SK-N-SH (cell line): ENCODE results near the gene STAC3. TPM values are rescaled to one million over a fixed set of nuclear protein-coding genes. Genes with fewer than 3 reads are reported as not detected.

Experiments used
- CTCF ChIA-PET: fragments of 300-600, 350-600 bp; formaldehyde crosslinking; extraction: SDS; loops from one replicate; lab custom pipeline; 2021; lab: Yijun Ruan, JAX
- POLR2A ChIA-PET: fragments of 350-600 bp; sonication (Branson Sonifier 250); formaldehyde crosslinking; extraction: SDS; loops from one replicate; lab custom pipeline; 2020; ENCODE audit warnings: antibody characterized with exemption, inconsistent platforms; lab: Yijun Ruan, JAX
- DNase-seq: peaks from one replicate; pipeline ENCODE4 v3.0.0; 2012
- H2AFZ ChIP-seq: fragments of 200-600 bp; sonication (generic); 2 replicates; pipeline ENCODE4 v1.8.1; 2016; ENCODE audit warnings: antibody characterized with exemption, mild to moderate bottlenecking, low read depth
- H3F3A ChIP-seq: fragments of 200-600 bp; sonication (generic); replicated peaks from 2 replicates; pipeline ENCODE3; 2016; ENCODE audit warnings: antibody characterized with exemption, mild to moderate bottlenecking; ENCODE audit not compliant: insufficient read depth
- H3K27ac ChIP-seq, 2 experiments: fragments of 200-500 bp in 1 of 2; fragments of 200-600 bp in 1 of 2; sonication (Bioruptor generic) in 1 of 2; sonication (generic), shearing (Covaris generic) in 1 of 2; 2 replicates each; pipeline versions ENCODE4 v1.5.1 to v1.6.1; 2014 to 2016; ENCODE audit warnings: low read depth in 2 of 2, inconsistent platforms in 1 of 2, low read length in 1 of 2, mild to moderate bottlenecking in 1 of 2, mixed read lengths in 1 of 2
- H3K27me3 ChIP-seq: fragments of 200-600 bp; sonication (generic), shearing (Covaris generic); 2 replicates; pipeline ENCODE4 v1.6.1; 2016; ENCODE audit warnings: mixed run types; ENCODE audit not compliant: insufficient read depth
- H3K36me3 ChIP-seq, 2 experiments: fragments of 200-500 bp in 1 of 2; fragments of 200-600 bp in 1 of 2; sonication (Bioruptor generic) in 1 of 2; sonication (generic) in 1 of 2; replicated peaks in 1 of 2; 2 replicates each; pipeline versions ENCODE3 to v1.5.1; 2014 to 2016; ENCODE audit warnings: low read length in 1 of 2, mild to moderate bottlenecking in 1 of 2; ENCODE audit not compliant: insufficient read depth in 2 of 2, control insufficient read depth in 1 of 2
- H3K4me1 ChIP-seq, 2 experiments: fragments of 200-500 bp in 1 of 2; fragments of 200-600 bp in 1 of 2; sonication (Bioruptor generic) in 1 of 2; sonication (generic), shearing (Covaris generic) in 1 of 2; 2 replicates each; pipeline versions ENCODE4 v1.5.1 to v1.6.1; 2014 to 2016; ENCODE audit warnings: low read depth in 1 of 2, low read length in 1 of 2, mixed run types in 1 of 2; ENCODE audit not compliant: insufficient read depth in 2 of 2, control insufficient read depth in 1 of 2
- H3K4me2 ChIP-seq: fragments of 200-600 bp; sonication (generic), shearing (Covaris generic); 2 replicates; pipeline ENCODE4 v1.6.1; 2017; ENCODE audit warnings: mixed run types
- H3K4me3 ChIP-seq, 2 experiments: fragments of 200-500 bp in 1 of 2; fragments of 200-600 bp in 1 of 2; sonication (Bioruptor generic) in 1 of 2; sonication (generic), shearing (Covaris generic) in 1 of 2; 2 replicates each; pipeline versions ENCODE4 v1.5.1 to v1.8.1; 2014 to 2016; ENCODE audit warnings: low read depth in 2 of 2, inconsistent platforms in 1 of 2, low read length in 1 of 2, mild to moderate bottlenecking in 1 of 2, mixed read lengths in 1 of 2, moderate library complexity in 1 of 2
- H3K79me2 ChIP-seq: fragments of 200-600 bp; sonication (generic); 2 replicates; pipeline ENCODE4 v1.8.1; 2017; ENCODE audit warnings: mild to moderate bottlenecking; ENCODE audit not compliant: insufficient read depth
- H3K9ac ChIP-seq: fragments of 200-600 bp; sonication (generic); 2 replicates; pipeline ENCODE4 v1.6.1; 2017; ENCODE audit warnings: mixed run types
- H3K9me2 ChIP-seq: fragments of 200-600 bp; sonication (generic); 2 replicates; pipeline ENCODE4 v1.6.1; 2017; ENCODE audit warnings: mixed run types
- H3K9me3 ChIP-seq: fragments of 200-600 bp; sonication (generic); 2 replicates; pipeline ENCODE4 v1.6.1; 2017; ENCODE audit warnings: mixed run types, mild to moderate bottlenecking, moderate library complexity
- H4K20me1 ChIP-seq: fragments of 200-600 bp; sonication (generic); 2 replicates; pipeline ENCODE4 v1.6.1; 2017; ENCODE audit warnings: mild to moderate bottlenecking, mixed run types; ENCODE audit not compliant: insufficient read depth
- ELF1 ChIP-seq: IDR thresholded peaks from 2 replicates; pipeline ENCODE4 v1.4.0; 2012
- EP300 ChIP-seq, 2 experiments: IDR thresholded peaks; 2 replicates each; pipeline versions ENCODE4 v1.4.0 to v1.6.1; 2012; ENCODE audit warnings: borderline replicate concordance in 1 of 2, low read depth in 1 of 2, low read length in 1 of 2
- GABPA ChIP-seq: IDR thresholded peaks from 2 replicates; pipeline ENCODE4 v1.4.0; 2012; ENCODE audit warnings: low read depth, mild to moderate bottlenecking
- GATA2 ChIP-seq: sonication (generic); formaldehyde crosslinking; IDR thresholded peaks from 2 replicates; pipeline ENCODE4 v1.5.0; 2020; ENCODE audit warnings: mild to moderate bottlenecking, missing genetic modification reagents
- JUND ChIP-seq: IDR thresholded peaks from 2 replicates; pipeline ENCODE4 v1.4.0; 2012
- MAX ChIP-seq: IDR thresholded peaks from 2 replicates; pipeline ENCODE4 v1.4.0; 2012; ENCODE audit warnings: low read depth
- MEF2A ChIP-seq: IDR thresholded peaks from 2 replicates; pipeline ENCODE4 v1.4.0; 2012; ENCODE audit warnings: low read depth, borderline replicate concordance
- MXI1 ChIP-seq: IDR thresholded peaks from 2 replicates; pipeline ENCODE4 v1.6.1; 2012; ENCODE audit warnings: mild to moderate bottlenecking, low read depth, low read length, improper control_type of control experiment
- NRF1 ChIP-seq: IDR thresholded peaks from 2 replicates; pipeline ENCODE4 v1.6.1; 2012; ENCODE audit warnings: low read depth, mild to moderate bottlenecking, low read length
- RCOR1 ChIP-seq: fragments of 150-350 bp; IDR thresholded peaks from 2 replicates; pipeline ENCODE4 v1.6.1; 2017; ENCODE audit warnings: antibody characterized with exemption, low read length
- RXRA ChIP-seq: IDR thresholded peaks from 2 replicates; pipeline ENCODE4 v1.4.0; 2012; ENCODE audit warnings: low read depth, mild to moderate bottlenecking, borderline replicate concordance
- SIN3A ChIP-seq: IDR thresholded peaks from 2 replicates; pipeline ENCODE4 v1.6.1; 2012; ENCODE audit warnings: low read depth, mild to moderate bottlenecking, low read length, moderate library complexity, borderline replicate concordance
- TAF1 ChIP-seq: IDR thresholded peaks from 2 replicates; pipeline ENCODE4 v1.6.1; 2012; ENCODE audit warnings: low read depth, mild to moderate bottlenecking, low read length, moderate library complexity, borderline replicate concordance
- TCF12 ChIP-seq: IDR thresholded peaks from 2 replicates; pipeline ENCODE4 v1.4.0; 2012
- USF1 ChIP-seq: IDR thresholded peaks from 2 replicates; pipeline ENCODE4 v1.4.0; 2012; ENCODE audit warnings: low read depth, borderline replicate concordance
- USF2 ChIP-seq: fragments of 150-350 bp; IDR thresholded peaks from 2 replicates; pipeline ENCODE4 v1.6.1; 2017; ENCODE audit warnings: antibody characterized with exemption, low read length, low read depth, borderline replicate concordance
- YY1 ChIP-seq: IDR thresholded peaks from 2 replicates; pipeline ENCODE4 v1.4.0; 2012; ENCODE audit warnings: low read depth, mild to moderate bottlenecking
- ZBTB33 ChIP-seq: IDR thresholded peaks from 2 replicates; pipeline ENCODE4 v1.4.0; 2012; ENCODE audit warnings: low read depth, borderline replicate concordance
- WGBS: methylation state at CpG from one replicate; pipeline ENCODE4 v1.1.6; 2017; ENCODE audit warnings: low lambda C conversion rate; 5-methylcytosine and 5-hydroxymethylcytosine counted together
- polyA plus RNA-seq, 3 experiments: library from polyadenylated mRNA; depleted of rRNA; stranded (reverse); fragments of >200 nt; gene quantifications; 2 replicates each; pipeline ENCODE4 v1.2.3, GENCODE V29; 2012

The STAC3 gene
- polyA plus RNA-seq, 1 of the 3 experiments (the other 2 are of a cell fraction): 0.76 TPM

GRCh38 chr12:57203201-57203600 is 47.8 kb downstream of the STAC3 start:
- H4K20me1 ChIP-seq: no peaks in the 10 kb centered on the region
- H3K79me2 ChIP-seq: no peaks in the 10 kb centered on the region
- 96% methylated on average over 27 of the region's 28 CpGs for WGBS
- DNase-seq: no peak
- no peaks in the 10 kb centered on the region for H3K27me3 ChIP-seq
- H3K9ac ChIP-seq: no peak overlapping the region
- H3K9me3 ChIP-seq: no peaks in the 10 kb centered on the region
- H3K27ac ChIP-seq: no peak overlapping the region
- H3K4me1 ChIP-seq: no peaks in the 10 kb centered on the region
- H3K9me2 ChIP-seq: no peaks in the 10 kb centered on the region
- H2AFZ ChIP-seq: no peak overlapping the region
- no peak overlapping the region for H3K4me2 ChIP-seq
- no peak overlapping the region for H3K4me3 ChIP-seq
- no peaks in the 10 kb centered on the region for H3F3A ChIP-seq
- ChIA-PET POLR2A (no interaction called here), CTCF (no interaction called here)
- H3K36me3 ChIP-seq: peaks cover 5 to 62% of the 10 kb centered on the region in 2 experiments
- TF ChIP-seq MAX (no peak), RCOR1 (no peak), TCF12 (no peak), JUND (no peak), RXRA (no peak), TAF1 (no peak), YY1 (no peak), USF2 (no peak), ELF1 (no peak), ZBTB33 (no peak), NRF1 (no peak), SIN3A (no peak), GABPA (no peak), MXI1 (no peak), MEF2A (no peak), GATA2 (no peak), USF1 (no peak), EP300 (IDR thresholded peaks at IDR 0.05; ENCODE audit: borderline replicate concordance in 1 of 2, low read depth in 1 of 2, low read length in 1 of 2) (no peak)
